ENCODE data around the gene SIRT3. TPM values are rescaled to one million over a fixed set of nuclear protein-coding genes. Genes with fewer than 3 reads are reported as not detected.
"Not testable (repeated sequence)": the region's sequence is repeated elsewhere in the genome, so short reads cannot be mapped to it uniquely, and the experiment has no call there.

The SIRT3 gene
- total RNA-seq, 1 donor from 2014 or later = 12.8 TPM

DNA sequence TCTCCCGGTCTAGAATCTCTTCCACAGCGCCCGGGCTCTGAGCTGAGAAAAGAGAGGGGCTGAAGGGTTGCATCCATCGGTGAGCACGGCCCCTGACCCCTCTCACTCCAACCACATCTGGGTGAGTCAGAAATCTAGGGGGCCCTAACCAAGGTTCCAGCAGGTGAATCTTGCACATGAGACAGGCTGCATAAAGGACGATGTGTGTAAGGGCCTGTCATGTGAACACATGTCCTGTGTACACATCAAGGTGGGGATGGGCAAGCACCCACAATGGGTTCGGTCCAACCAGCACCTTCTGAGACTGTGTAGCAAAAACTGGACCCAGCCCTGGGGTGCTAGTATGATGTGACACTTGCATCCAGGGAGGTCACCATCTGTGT lies 30.1 kb downstream of the SIRT3 start:
- intact Hi-C loops (cut with micrococcal nuclease) = loop anchor here (2.0 to 5.0 kb wide), 6 partner anchors 46 to 1646 kb away; partner anchors contain the start of genes LSP1, PGGHG, SIGIRR and SLC25A22

- intact Hi-C loops (cut with micrococcal nuclease) = loop anchor here (2.0 to 5.0 kb wide), 6 partner anchors 47 to 1647 kb away; partner anchors contain the start of genes LSP1, PGGHG, SIGIRR and SLC25A22
Measured at GRCh38 chr11:205221-206001, 30.7 kb downstream of the SIRT3 start.

DNA sequence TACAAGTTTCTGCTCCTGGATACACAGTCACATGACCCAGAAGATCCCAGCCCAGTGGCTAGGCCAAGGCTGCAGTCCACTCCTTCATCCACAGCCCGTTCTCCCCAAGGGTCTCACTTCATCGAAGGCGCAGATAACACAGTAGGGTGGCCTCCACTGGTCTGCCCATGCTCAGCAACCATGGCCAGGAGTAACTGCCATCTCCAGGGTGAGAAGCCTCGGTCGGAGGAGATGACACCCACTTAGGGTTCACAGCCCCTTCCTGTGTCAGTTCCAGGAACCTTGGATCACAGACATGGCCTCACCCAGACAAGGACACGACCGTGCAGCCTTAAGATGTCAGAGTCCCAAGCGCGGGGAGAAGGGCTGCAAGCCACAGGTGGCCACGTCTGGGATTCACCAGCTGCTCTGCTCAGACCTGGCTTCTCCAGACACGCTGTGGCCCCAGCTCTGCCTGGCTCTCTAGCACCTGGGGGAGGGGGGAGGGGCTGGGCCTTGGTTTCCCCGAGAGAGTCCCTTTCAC lies 31.5 kb downstream of the SIRT3 start:
- intact Hi-C loops (cut with micrococcal nuclease) = loop anchor here (5.0 kb wide), 5 partner anchors 48 to 1648 kb away; partner anchors contain the start of genes LSP1, PGGHG and SLC25A22

- intact Hi-C loops (cut with micrococcal nuclease) = no loop called here
Measured at GRCh38 chr11:203945-204586, 32.1 kb downstream of the SIRT3 start.

DNA sequence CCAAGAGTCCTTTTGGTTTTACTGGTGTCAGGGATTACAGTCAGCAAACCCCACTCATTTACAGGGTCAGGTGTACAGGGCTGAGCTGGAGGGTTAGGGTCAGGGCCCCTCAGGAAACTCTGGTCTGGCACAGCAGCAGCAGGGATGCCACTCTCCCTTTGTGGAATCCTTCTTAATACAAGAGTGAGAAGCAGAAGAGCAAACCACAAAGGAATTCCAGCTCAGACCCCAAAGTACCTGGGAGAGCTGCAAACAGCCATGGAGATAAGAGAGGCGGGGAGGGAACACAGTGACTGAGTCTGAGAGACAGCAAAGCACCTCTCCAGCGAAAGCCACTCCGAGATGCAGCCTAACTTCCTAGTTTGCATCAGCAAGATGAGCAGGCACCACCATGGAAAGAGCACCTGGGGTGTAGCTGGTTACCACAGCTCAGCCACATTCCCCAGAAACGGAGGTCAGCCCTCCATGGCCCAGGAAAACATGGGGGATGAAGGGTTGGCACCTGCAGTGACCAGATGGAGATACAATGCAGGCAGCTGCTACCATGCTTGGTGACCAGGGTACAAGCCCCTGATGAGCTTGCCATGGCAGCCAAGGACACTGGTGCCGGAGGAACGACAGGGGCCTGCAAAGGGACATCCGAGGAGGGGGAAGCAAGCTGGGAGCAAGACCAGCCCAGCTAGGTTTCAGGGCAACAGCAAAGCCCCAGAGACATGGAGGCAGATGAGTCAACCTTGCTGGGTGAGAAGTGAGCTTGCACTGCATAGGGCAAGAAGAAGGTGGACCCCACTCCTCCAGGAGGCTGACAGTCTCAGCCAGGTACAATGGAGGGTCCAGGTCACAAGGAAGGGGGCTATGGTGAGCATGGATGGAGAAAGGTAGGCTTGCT lies 32.8 kb downstream of the SIRT3 start:
- intact Hi-C loops (cut with micrococcal nuclease) = no loop called here

DNA sequence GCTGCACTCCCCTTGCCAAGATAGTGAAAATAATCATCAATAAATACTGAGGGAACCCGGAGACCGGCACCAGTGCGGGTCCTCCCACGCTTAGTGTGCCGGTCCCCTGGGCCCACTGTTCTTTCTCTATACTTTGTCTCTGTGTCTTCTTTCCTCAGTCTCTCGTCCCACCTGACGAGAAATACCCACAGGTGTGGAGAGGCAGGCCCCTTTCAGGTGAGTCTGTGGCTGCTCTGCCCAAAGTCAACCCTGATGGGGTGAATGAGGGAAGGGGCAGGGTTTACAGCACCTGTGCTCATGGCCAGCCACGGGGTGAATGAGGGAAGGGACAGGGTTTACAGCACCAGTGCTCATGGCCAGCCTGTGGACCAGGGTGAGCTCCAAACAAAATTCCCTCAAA lies 33.7 kb downstream of the SIRT3 start:
- intact Hi-C loops (cut with micrococcal nuclease) = no loop called here

DNA sequence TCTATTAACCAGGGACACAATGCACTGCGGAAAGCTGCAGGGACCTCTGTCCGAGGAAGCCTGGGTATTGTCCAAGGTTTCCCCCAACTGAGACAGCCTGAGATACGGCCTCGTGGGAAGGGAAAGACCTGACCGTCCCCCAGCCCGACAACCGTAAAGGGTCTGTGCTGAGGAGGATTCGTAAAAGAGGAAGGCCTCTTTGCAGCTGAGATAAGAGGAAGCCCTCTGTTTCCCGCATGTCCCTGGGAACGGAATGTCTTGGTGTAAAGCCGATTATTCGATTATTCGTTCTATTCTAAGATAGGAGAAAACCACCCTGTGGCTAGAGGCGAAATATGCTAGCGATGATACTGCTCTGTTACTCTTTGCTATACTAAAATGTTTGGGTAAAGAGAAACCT lies 34.2 kb downstream of the SIRT3 start:
- intact Hi-C loops (cut with micrococcal nuclease) = no loop called here

GRCh38 chr11:200224-201003 lies 35.7 kb downstream of the SIRT3 start:
- intact Hi-C loops (cut with micrococcal nuclease) = no loop called here

DNA sequence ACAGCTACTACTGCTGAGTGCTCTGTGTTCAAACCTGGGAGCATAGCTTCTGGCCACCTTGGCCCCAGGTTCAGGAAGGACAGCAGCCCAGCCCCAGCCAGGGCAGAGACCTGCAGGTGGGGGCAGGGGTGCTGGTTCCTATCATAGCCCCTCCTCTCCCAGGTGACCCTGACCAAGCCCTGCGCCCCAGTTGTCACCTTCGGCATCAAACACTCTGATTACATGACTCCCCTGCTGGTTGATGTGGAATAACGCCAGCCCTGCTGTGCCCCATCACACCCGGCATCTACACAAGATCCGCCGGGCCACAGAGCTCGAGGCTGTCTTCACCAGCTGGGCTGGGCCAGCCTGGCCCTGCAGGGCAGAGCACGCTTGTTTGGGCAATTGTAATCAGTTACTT lies 36.4 kb downstream of the SIRT3 start:
- intact Hi-C loops (cut with micrococcal nuclease) = no loop called here

DNA sequence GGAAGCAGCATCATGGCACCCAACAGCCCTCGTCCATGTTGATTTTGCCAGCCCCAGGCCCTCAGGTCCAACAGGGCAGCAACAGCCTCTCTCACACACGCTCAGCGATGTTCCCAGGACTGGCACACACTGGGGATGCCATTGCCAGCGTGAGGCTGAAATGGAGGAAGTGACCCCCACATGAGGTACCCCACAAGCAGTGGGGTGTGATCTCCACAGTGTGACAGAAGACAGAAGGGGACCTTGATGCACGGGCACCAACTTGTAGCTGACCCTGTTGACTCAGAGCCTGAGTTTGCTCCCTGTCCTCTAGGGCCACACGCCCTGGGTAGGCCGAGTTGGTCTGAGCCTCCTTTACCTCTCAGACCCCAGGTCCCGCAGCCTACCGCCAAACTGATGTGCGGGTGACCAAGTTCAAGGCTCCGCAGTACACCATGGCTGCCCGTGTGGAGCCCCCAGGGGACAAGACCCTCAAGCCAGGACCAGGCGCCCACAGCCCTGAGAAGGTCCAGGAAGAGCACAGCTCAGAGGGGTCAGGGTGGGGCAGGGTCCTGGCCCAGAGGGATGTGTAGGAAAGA lies 37.0 kb downstream of the SIRT3 start:
- intact Hi-C loops (cut with micrococcal nuclease) = no loop called here

DNA sequence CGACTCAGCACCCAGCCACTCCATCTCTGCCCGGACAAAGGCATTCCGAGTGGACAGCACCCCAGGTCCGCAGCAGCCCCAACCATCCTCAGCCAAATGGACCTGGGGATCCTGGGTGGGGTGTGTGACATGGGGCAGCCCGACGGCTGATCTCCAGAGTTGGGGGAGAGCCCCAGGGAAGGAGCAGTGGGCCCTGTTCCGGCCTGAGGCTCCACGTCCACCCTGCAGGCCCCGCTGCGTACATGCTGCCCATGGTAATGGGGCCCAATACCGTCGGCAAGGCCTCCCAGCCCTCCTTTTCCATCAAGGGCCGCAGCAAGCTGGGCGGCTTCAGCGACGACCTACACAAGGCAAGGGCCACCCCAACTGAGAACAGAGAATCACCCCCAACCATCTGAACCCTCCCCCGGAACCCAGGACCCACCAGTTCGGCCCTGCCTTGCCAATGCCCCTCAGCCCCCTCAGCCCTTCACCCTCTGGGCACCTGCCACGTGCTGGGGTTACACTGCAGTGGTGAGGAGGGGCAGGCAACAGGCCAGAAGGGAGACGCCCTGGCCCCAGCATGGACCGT lies 37.8 kb downstream of the SIRT3 start:
- intact Hi-C loops (cut with micrococcal nuclease) = no loop called here

DNA sequence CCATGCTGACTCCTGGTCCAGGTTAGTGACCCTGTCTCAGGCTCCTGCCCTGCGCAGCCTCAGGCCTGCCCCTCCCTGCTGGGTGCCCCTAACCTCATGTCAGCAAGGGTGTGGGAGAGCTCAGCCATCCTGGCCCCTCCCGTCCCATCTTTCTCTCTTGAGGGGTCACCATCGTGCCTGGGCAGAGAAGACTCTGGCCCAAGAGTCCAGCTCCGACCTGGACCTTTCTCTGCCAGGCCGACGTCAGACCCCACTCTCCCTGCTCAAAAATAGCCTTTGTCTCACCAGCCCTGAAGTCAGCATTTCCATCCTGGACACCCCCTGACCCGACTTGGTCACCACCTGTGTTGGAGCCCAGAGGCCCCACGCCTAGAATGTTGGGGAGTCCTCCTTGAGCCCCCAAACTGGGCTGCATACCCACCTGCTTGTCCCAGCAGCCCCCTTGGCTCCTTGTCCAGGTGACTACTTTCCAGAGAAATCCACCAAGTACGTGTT lies 38.4 kb downstream of the SIRT3 start:
- intact Hi-C loops (cut with micrococcal nuclease) = no loop called here

DNA sequence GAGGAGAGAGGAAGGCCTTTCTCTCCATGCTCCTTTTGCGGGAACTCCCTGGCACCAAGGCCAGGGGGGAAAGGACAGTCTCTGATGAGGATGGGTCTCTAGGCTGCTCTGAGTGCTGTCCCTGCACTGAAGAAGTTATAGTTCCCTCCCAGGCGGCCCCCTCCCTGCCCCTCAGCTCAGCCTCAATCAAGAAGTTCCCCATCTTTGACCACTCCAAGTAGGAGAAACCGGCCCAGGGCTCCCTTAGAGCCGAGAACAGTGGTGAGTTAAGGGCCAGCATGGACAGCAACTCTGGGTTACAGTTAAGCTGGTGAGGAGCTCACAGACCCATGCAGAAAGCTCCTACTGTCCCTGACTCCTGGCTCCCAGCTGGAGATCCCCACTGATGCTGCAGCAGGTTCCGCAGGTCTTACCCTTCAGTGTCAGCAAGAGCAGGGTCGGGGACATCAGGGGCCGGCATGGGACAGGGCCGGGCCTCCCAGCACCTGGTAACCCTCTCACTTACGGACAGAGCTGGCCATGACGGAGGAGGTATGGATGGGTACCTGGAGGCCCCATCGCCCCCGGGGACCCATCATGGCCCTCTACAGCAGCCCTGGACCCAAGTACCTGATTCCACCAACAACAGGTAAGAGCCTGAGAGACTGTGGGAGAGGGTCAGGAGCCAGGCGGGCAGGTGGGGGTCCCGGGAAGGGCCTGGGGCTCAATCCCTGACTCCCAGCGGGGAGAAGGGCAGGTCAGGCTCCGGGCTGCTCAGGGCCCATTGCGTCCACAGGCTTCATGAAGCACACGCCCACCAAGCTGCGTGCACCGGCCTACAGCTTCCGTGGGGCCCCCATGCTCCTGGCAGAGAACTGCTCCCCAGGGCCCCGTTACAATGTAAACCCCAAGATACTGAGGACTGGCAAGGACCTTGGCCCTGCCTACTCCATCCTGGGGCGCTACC lies 39.1 kb downstream of the SIRT3 start:
- intact Hi-C loops (cut with micrococcal nuclease) = no loop called here

DNA sequence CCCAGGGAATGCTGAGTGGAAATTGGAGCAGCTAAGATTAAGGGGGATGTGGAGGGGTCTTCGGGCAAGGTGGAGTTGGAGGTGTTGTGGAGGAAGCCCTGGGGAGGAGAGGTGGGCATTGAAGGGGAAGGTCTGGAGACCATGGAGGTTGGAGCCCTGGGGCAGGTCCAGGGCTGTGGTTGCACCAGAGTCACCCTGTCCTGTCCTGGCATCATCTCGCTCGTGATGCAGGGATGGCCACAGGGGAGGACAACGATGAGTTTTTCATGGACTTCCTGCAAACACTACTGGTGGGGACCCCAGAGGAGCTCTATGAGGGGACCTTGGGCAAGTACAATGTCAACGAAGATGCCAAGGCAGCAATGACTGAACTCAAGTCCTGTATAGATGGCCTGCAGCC lies 42.7 kb downstream of the SIRT3 start:
- intact Hi-C loops (cut with micrococcal nuclease) = not testable (repeated sequence)

GRCh38 chr11:192674-193128 lies 43.4 kb downstream of the SIRT3 start, which contains the start of gene SCGB1C1:
Gene SCGB1C1 (plus strand): TSS chr11:193078. CDS start chr11:193100, 22 bp downstream.
- intact Hi-C loops (cut with micrococcal nuclease) = not testable (repeated sequence)

DNA sequence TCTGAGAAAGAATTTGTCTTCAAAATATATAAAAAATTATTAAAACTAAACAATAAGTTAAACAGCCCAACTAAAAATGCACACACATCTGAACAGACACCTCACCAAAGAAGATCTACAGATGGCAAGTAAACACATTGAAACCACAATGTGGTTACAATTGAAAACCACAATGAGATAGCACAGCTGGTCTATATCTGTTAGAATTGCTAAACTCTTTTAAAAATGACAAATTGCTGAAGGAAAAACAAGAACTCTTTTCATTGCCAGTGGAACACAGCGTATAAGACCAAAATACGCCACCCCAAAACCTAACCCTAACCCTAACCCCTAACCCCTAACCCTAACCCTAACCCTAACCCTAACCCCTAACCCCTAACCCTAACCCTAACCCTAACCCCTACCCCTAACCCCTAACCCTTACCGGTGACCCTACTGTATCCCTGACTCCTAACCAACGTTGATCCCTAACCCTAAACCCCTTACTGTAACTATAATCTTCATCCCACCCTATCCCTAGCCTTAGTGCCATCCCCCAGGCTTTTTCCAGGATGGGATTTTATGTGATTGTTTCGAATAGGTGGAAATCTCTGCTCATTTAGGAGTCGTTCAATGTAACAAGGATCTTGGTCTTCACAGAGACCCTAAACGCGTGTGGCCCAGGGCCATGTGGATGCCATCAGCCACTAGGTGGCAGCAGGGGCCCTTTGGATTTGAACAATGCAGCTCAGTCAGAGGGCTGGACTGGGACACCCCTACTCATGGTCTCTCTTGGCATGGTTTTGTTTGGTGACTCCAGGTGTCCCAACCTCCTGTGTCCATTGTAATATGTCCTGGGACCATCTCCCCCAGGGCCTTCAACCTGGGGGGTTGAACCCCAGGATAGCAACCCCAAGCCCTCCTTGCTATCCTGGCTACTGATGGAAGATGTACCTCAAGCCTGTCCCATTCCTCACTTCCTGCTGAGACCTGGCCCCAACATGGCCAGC lies 44.4 kb downstream of the SIRT3 start:
- intact Hi-C loops (cut with micrococcal nuclease) = not testable (repeated sequence)

DNA sequence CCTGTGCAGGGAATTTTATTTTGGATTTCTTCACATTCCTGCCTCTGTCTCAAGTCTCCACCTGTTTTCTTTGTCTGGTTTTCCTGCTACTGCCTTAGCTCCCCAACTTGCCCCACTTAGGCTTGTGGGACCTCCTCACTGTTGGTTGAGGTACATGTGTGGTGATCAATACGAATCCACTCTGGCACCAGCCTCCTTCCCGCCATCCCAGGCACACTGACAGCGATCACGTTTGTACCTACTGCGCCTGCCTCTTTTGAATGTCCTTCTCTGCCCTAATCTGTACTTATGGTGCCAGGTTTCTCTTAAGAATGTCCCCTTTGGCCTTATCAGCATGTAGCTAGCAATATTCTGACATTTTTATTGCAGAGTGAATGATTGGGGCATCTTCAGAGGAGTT lies 45.6 kb downstream of the SIRT3 start:
- intact Hi-C loops (cut with micrococcal nuclease) = not testable (repeated sequence)
